ENCODE measurements around the gene PRH2. TPM values are rescaled to one million over a fixed set of nuclear protein-coding genes. Genes with fewer than 3 reads are reported as not detected.

PRH2 gene
- total and polyA plus RNA-seq, 2 experiments from 2014 or later: 0.36 to 0.69 TPM

- TF ChIP-seq ZNF462 (CRISPR knock-in tag; IDR thresholded peaks at IDR 0.05): no peak
Observed at GRCh38 chr12:10926269-10926668, 2.8 kb upstream of the PRH2 start (continued).

DNA sequence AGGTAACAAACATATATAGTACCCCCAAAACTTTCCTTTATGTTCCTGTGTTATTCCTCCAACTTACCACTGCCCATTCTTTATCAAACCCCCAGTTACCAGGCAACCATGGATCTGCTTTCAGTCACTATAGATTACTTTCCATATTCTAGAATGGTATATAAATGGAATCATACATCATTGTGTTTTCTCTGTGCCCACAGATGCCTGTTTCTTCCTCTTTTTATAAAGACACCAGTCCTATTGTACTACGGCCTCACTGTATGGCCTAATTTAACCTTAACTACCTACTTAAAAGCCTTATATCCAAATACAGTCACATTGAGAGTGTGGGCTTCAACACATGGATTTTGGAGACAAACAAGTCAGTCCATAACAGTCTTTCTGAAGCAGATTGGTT, 7.5 kb downstream of the PRH2 start:
- Histone ChIP-seq H3F3A (replicated peaks; ENCODE audit: low read depth) (no peaks in the 10 kb centered on the region), H3K4me2 (no peak overlapping the region), H3K79me2 (replicated peaks; ENCODE audit: insufficient read depth) (no peaks in the 10 kb centered on the region), H3K36me3 (ENCODE audit: insufficient read depth) (no peaks in the 10 kb centered on the region), H3K4me3 (no peak overlapping the region), H3K4me1 (ENCODE audit: insufficient read depth) (no peaks in the 10 kb centered on the region), H3K9me2 (ENCODE audit: insufficient read depth) (no peaks in the 10 kb centered on the region), H3K27me3 (ENCODE audit: insufficient read depth) (no peaks in the 10 kb centered on the region), H3K27ac (ENCODE audit: low read depth) (no peak overlapping the region), H2AFZ (no peak overlapping the region), H4K20me1 (replicated peaks; ENCODE audit: insufficient read depth) (no peaks in the 10 kb centered on the region; the same call in 1 of the 2 replicates)
- no peak overlapping the region for H3K27ac Mint-ChIP-seq
- H3K9me3 Mint-ChIP-seq: no peaks in the 10 kb centered on the region
- ATAC-seq (no peak), DNase-seq (ENCODE audit: low spot score) (no peak)
- peaks cover 9% of the 10 kb centered on the region; the same call in 2 of the 3 replicates for H3K4me1 Mint-ChIP-seq
- no peak overlapping the region for H3K4me3 Mint-ChIP-seq
- no peaks in the 10 kb centered on the region; the same call in 2 of the 3 replicates for H3K36me3 Mint-ChIP-seq (ENCODE audit: low read depth)
- no peaks in the 10 kb centered on the region for H3K27me3 Mint-ChIP-seq (ENCODE audit: insufficient read depth, low read depth, poor library complexity)
- TF ChIP-seq POLR2AphosphoS5 (IDR thresholded peaks at IDR 0.05; ENCODE audit: low read depth) (no peak), NANOG (IDR thresholded peaks at IDR 0.05; ENCODE audit: borderline replicate concordance) (no peak), EZH2phosphoT487 (IDR thresholded peaks at IDR 0.05; ENCODE audit: unreplicated experiment) (no peak), CREB1 (CRISPR knock-in tag; IDR thresholded peaks at IDR 0.05; ENCODE audit: low read depth) (no peak), STAT1 (IDR thresholded peaks at IDR 0.05; ENCODE audit: unreplicated experiment) (no peak), ZNF462 (CRISPR knock-in tag; IDR thresholded peaks at IDR 0.05) (no peak), JUNB (IDR thresholded peaks at IDR 0.05; ENCODE audit: unreplicated experiment) (no peak), EZH2 (IDR thresholded peaks at IDR 0.05; ENCODE audit: low read depth, unreplicated experiment) (no peak)
- TF ChIP-seq, protein P1, sequence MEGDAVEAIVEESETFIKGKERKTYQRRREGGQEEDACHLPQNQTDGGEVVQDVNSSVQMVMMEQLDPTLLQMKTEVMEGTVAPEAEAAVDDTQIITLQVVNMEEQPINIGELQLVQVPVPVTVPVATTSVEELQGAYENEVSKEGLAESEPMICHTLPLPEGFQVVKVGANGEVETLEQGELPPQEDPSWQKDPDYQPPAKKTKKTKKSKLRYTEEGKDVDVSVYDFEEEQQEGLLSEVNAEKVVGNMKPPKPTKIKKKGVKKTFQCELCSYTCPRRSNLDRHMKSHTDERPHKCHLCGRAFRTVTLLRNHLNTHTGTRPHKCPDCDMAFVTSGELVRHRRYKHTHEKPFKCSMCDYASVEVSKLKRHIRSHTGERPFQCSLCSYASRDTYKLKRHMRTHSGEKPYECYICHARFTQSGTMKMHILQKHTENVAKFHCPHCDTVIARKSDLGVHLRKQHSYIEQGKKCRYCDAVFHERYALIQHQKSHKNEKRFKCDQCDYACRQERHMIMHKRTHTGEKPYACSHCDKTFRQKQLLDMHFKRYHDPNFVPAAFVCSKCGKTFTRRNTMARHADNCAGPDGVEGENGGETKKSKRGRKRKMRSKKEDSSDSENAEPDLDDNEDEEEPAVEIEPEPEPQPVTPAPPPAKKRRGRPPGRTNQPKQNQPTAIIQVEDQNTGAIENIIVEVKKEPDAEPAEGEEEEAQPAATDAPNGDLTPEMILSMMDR (conservative IDR thresholded peaks at IDR 0.05; ENCODE audit: low read depth in 2 of 2): no peak

All from GM23338 (cell line).